DND-41 (cell line): ENCODE measurements around the gene OR1F1.
"Not testable (repeated sequence)": the region's sequence is repeated elsewhere in the genome, so short reads cannot be mapped to it uniquely, and the experiment has no call there.

Source experiments
- ATAC-seq: fragments of 200-7000 bp; cut with Tn5 transposase; 3 replicates; pipeline ENCODE4 v1.9.1; 2021; ENCODE audit warnings: low read depth; ENCODE audit not compliant: insufficient read depth
- DNase-seq: peaks from one replicate; pipeline ENCODE4 v3.0.0-alpha.2; 2020
- H2AFZ ChIP-seq: 2 replicates; pipeline ENCODE4 v1.6.0; 2012; ENCODE audit warnings: low read depth, low read length
- H3K27ac ChIP-seq: 2 replicates; pipeline ENCODE4 v1.5.1; 2012; ENCODE audit warnings: low read length, inconsistent platforms
- H3K27me3 ChIP-seq: fragments of 200-600 bp; sonication (generic); 2 replicates; pipeline ENCODE4 v1.6.0; 2012; ENCODE audit warnings: low read length, mild to moderate bottlenecking, inconsistent platforms; ENCODE audit not compliant: insufficient read depth, poor library complexity
- H3K36me3 ChIP-seq: 2 replicates; pipeline ENCODE4 v1.5.1; 2012; ENCODE audit warnings: low read length, inconsistent platforms; ENCODE audit not compliant: insufficient read depth
- H3K4me1 ChIP-seq: 2 replicates; pipeline ENCODE4 v1.5.1; 2012; ENCODE audit warnings: mild to moderate bottlenecking, low read length; ENCODE audit not compliant: insufficient read depth
- H3K4me2 ChIP-seq: 2 replicates; pipeline ENCODE4 v1.6.0; 2012; ENCODE audit warnings: mild to moderate bottlenecking, moderate library complexity, low read length, inconsistent platforms; ENCODE audit not compliant: insufficient read depth
- H3K4me3 ChIP-seq, 2 experiments: fragments of 200-600 bp in 1 of 2; shearing (Covaris generic) in 1 of 2; 2 replicates each; pipeline ENCODE4 v1.5.1; 2012 to 2016; ENCODE audit warnings: inconsistent platforms in 2 of 2, low read length in 2 of 2, mild to moderate bottlenecking in 2 of 2, low read depth in 1 of 2, moderate library complexity in 1 of 2
- H3K79me2 ChIP-seq: 2 replicates; pipeline ENCODE4 v1.6.0; 2012; ENCODE audit warnings: low read length, inconsistent platforms; ENCODE audit not compliant: insufficient read depth
- H3K9ac ChIP-seq: 2 replicates; pipeline ENCODE4 v1.6.0; 2012; ENCODE audit warnings: low read depth, mild to moderate bottlenecking, inconsistent platforms, low read length, moderate library complexity
- H3K9me3 ChIP-seq: 2 replicates; pipeline ENCODE4 v1.5.1; 2012; ENCODE audit warnings: low read length, moderate library complexity, mild to moderate bottlenecking, inconsistent platforms; ENCODE audit not compliant: insufficient read depth, severe bottlenecking
- H4K20me1 ChIP-seq: 2 replicates; pipeline ENCODE4 v1.6.0; 2012; ENCODE audit warnings: low read length; ENCODE audit not compliant: insufficient read depth
- CTCF ChIP-seq: IDR thresholded peaks from 2 replicates; pipeline ENCODE4 v1.5.1; 2012; ENCODE audit warnings: borderline replicate concordance, low read length, moderate library complexity, mild to moderate bottlenecking; ENCODE audit not compliant: poor library complexity, severe bottlenecking; ENCODE audit errors: extremely low read depth
- EZH2 ChIP-seq: IDR thresholded peaks from 3 replicates; pipeline ENCODE4 v1.6.1; 2012; ENCODE audit warnings: borderline replicate concordance, low read depth, mild to moderate bottlenecking, moderate library complexity, low read length, inconsistent platforms; ENCODE audit not compliant: severe bottlenecking

Gene OR1F1

GRCh38 chr16:3197694-3198333 is 9.8 kb downstream of the OR1F1 start:
- not testable (repeated sequence) for H3K4me1 ChIP-seq, H3K27me3 ChIP-seq, H3K9me3 ChIP-seq, DNase-seq, H3K79me2 ChIP-seq, H3K4me3 ChIP-seq, H4K20me1 ChIP-seq, H3K36me3 ChIP-seq, H3K4me2 ChIP-seq, H3K9ac ChIP-seq, ATAC-seq, H3K27ac ChIP-seq, H2AFZ ChIP-seq

- no peak overlapping the region for H2AFZ ChIP-seq
- no peak overlapping the region for H3K9ac ChIP-seq
- no peak for TF ChIP-seq CTCF
- TF ChIP-seq EZH2: no peak
Measured at GRCh38 chr16:3198334-3199072, 10.5 kb downstream of the OR1F1 start.

GRCh38 chr16:3202903-3203539 is 15.0 kb downstream of the OR1F1 start:
- H3K27me3 ChIP-seq: peaks cover 2% of the 10 kb centered on the region
- ATAC-seq: no peak
- no peak overlapping the region for H3K9ac ChIP-seq
- no peak for TF ChIP-seq CTCF
- TF ChIP-seq EZH2: no peak
- no peaks in the 10 kb centered on the region for H3K36me3 ChIP-seq
- no peak overlapping the region for H3K4me2 ChIP-seq
- no peaks in the 10 kb centered on the region for H3K79me2 ChIP-seq
- DNase-seq: no peak
- H3K4me1 ChIP-seq: no peaks in the 10 kb centered on the region
- H3K4me3 ChIP-seq: no peak overlapping the region
- peak overlapping the region; percentile 22; the same call in 1 of the 2 replicates for H2AFZ ChIP-seq
- H4K20me1 ChIP-seq: no peaks in the 10 kb centered on the region
- H3K27ac ChIP-seq: no peak overlapping the region
- H3K9me3 ChIP-seq: peaks cover 15% of the 10 kb centered on the region

More at GRCh38 chr16:3198334-3199072, 10.5 kb downstream of the OR1F1 start:
- Histone ChIP-seq H3K9me3 (no peaks in the 10 kb centered on the region), H3K4me1 (no peaks in the 10 kb centered on the region), H3K27ac (no peak overlapping the region), H3K36me3 (no peaks in the 10 kb centered on the region), H4K20me1 (no peaks in the 10 kb centered on the region), H3K27me3 (peaks cover 4% of the 10 kb centered on the region), H3K4me3 (no peak overlapping the region), H3K79me2 (no peaks in the 10 kb centered on the region), H3K4me2 (no peak overlapping the region)
- ATAC-seq (no peak), DNase-seq (no peak)

- not testable (repeated sequence) for H3K9ac ChIP-seq, H3K4me1 ChIP-seq, H3K27ac ChIP-seq, H2AFZ ChIP-seq, H3K27me3 ChIP-seq, H3K4me3 ChIP-seq, ATAC-seq, H3K4me2 ChIP-seq, H3K36me3 ChIP-seq, H3K79me2 ChIP-seq, H4K20me1 ChIP-seq
- DNase-seq: peak; percentile 25
- H3K9me3 ChIP-seq: peaks cover 15% of the 10 kb centered on the region
Measured at GRCh38 chr16:3205939-3206338, 17.9 kb downstream of the OR1F1 start.
